Endothelial cell (in vitro differentiated cells): ENCODE measurements around the gene ANXA2. TPM values are rescaled to one million over a fixed set of nuclear protein-coding genes. Genes with fewer than 3 reads are reported as not detected.
A peak's percentile ranks its signal among the peaks of the same experiment; 100 is the strongest.

Experiments used
- DNase-seq: peaks from one replicate; pipeline ENCODE4 v3.0.0; 2021; ENCODE audit warnings: low spot score
- H3K27ac Mint-ChIP-seq: one replicate; pipeline ENCODE4 v1.8.0; 2021; ENCODE audit warnings: mixed read lengths, inconsistent platforms; ENCODE audit not compliant: unreplicated experiment
- H3K27me3 Mint-ChIP-seq: one replicate; pipeline ENCODE4 v1.8.0; 2021; ENCODE audit warnings: mild to moderate bottlenecking, moderate library complexity, mixed read lengths, inconsistent platforms; ENCODE audit not compliant: unreplicated experiment
- H3K36me3 Mint-ChIP-seq: one replicate; pipeline ENCODE4 v1.8.0; 2021; ENCODE audit warnings: mild to moderate bottlenecking, low read depth, mixed read lengths, inconsistent platforms; ENCODE audit not compliant: unreplicated experiment
- H3K4me1 Mint-ChIP-seq: one replicate; pipeline ENCODE4 v1.8.0; 2021; ENCODE audit warnings: mild to moderate bottlenecking, mixed read lengths, inconsistent platforms; ENCODE audit not compliant: unreplicated experiment
- H3K4me3 Mint-ChIP-seq: one replicate; pipeline ENCODE4 v1.8.0; 2021; ENCODE audit warnings: mild to moderate bottlenecking, mixed read lengths, inconsistent platforms; ENCODE audit not compliant: unreplicated experiment
- H3K9me3 Mint-ChIP-seq: one replicate; pipeline ENCODE4 v1.8.0; 2021; ENCODE audit warnings: mixed read lengths, inconsistent platforms; ENCODE audit not compliant: unreplicated experiment
- CTCF ChIP-seq: fragments of 200-600 bp; sonication (generic); IDR thresholded peaks from one replicate; pipeline ENCODE4 v1.5.0; 2021; ENCODE audit warnings: antibody characterized with exemption; ENCODE audit not compliant: unreplicated experiment
- total RNA-seq: library from RNA; stranded (reverse); fragmentation: NEBNext Ultra II Directional; extraction: Animal tissue kit (Norgen Biotek cat#: 25700); gene quantifications from one replicate; pipeline ENCODE4 v1.2.1, GENCODE V29; 2021; ENCODE audit not compliant: unreplicated experiment

The ANXA2 gene
- total RNA-seq, 1 donor from 2014 or later: 283 TPM

GRCh38 chr15:60358935-60359682, 38.7 kb downstream of the ANXA2 start:
- H3K4me3 Mint-ChIP-seq: no peak overlapping the region
- DNase-seq: no peak
- no peak overlapping the region for H3K27ac Mint-ChIP-seq
- H3K27me3 Mint-ChIP-seq: peaks cover 8% of the 10 kb centered on the region
- H3K36me3 Mint-ChIP-seq: peaks cover 36% of the 10 kb centered on the region
- no peaks in the 10 kb centered on the region for H3K9me3 Mint-ChIP-seq
- no peak for TF ChIP-seq CTCF
- no peaks in the 10 kb centered on the region for H3K4me1 Mint-ChIP-seq

GRCh38 chr15:60356832-60357231, 41.0 kb downstream of the ANXA2 start:
- TF ChIP-seq CTCF: no peak
- H3K4me3 Mint-ChIP-seq: no peak overlapping the region
- no peak for DNase-seq
- peaks cover 8% of the 10 kb centered on the region for H3K27me3 Mint-ChIP-seq
- peaks cover 38% of the 10 kb centered on the region for H3K36me3 Mint-ChIP-seq
- no peaks in the 10 kb centered on the region for H3K4me1 Mint-ChIP-seq
- H3K9me3 Mint-ChIP-seq: no peaks in the 10 kb centered on the region
- no peak overlapping the region for H3K27ac Mint-ChIP-seq

GRCh38 chr15:60355148-60355857, 42.5 kb downstream of the ANXA2 start:
- H3K36me3 Mint-ChIP-seq: peaks cover 43% of the 10 kb centered on the region
- no peaks in the 10 kb centered on the region for H3K9me3 Mint-ChIP-seq
- no peak for TF ChIP-seq CTCF
- DNase-seq: no peak
- no peaks in the 10 kb centered on the region for H3K4me1 Mint-ChIP-seq
- H3K27me3 Mint-ChIP-seq: peaks cover 8% of the 10 kb centered on the region
- H3K4me3 Mint-ChIP-seq: peak overlapping the region; percentile 8
- H3K27ac Mint-ChIP-seq: no peak overlapping the region

GRCh38 chr15:60353245-60353920, 44.4 kb downstream of the ANXA2 start:
- TF ChIP-seq CTCF: no peak
- no peak overlapping the region for H3K27ac Mint-ChIP-seq
- peaks cover 48% of the 10 kb centered on the region for H3K36me3 Mint-ChIP-seq
- H3K4me3 Mint-ChIP-seq: no peak overlapping the region
- no peaks in the 10 kb centered on the region for H3K4me1 Mint-ChIP-seq
- peaks cover 10% of the 10 kb centered on the region for H3K27me3 Mint-ChIP-seq
- H3K9me3 Mint-ChIP-seq: no peaks in the 10 kb centered on the region
- no peak for DNase-seq

GRCh38 chr15:60352525-60352924, 45.3 kb downstream of the ANXA2 start:
- Mint-ChIP-seq H3K27ac (no peak overlapping the region), H3K4me3 (no peak overlapping the region), H3K27me3 (peaks cover 10% of the 10 kb centered on the region), H3K4me1 (no peaks in the 10 kb centered on the region), H3K36me3 (peaks cover 56% of the 10 kb centered on the region), H3K9me3 (no peaks in the 10 kb centered on the region)
- DNase-seq: no peak
- no peak for TF ChIP-seq CTCF
